HG03571 (cell line): Measurements from ENCODE around the gene ZEB1.
"Not testable (repeated sequence)": the region's sequence is repeated elsewhere in the genome, so short reads cannot be mapped to it uniquely, and the experiment has no call there.

Experiments used
- ATAC-seq: cut with Tn5 transposase; IDR thresholded peaks from one replicate; pipeline ENCODE4 v1.9.1; 2021; ENCODE audit not compliant: unreplicated experiment

ZEB1 gene

DNA sequence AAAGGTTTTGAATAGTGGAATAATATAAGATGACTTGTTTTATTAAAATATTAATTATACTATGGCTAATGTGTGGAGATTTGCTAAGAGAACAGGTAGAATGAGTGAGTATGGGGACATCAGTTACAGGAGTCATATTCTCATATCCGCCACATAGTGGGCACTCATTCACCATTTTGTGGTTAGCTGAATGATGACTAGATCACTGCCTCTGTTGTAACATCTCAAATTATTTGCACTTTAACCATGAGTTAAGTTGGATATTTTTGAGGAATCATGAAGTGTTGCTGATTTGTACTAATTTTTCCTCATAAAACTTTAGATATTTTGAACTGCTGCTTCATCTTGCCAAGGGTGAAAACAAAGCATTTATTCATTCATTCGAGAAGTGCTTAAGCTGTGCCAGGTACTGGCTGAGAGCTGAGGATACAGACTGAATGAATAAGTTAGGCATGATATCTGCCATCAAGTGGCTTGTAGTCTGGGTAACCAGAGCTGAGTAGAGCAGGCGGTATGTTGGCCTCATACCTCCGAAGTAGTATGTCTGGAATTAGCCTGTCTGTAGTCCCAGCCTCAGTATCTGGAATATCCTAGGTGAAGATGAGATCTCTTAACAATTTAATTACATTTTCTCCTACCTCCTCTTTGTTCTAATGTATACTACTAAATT is 100.5 kb downstream of the ZEB1 start:
- no peak for ATAC-seq

DNA sequence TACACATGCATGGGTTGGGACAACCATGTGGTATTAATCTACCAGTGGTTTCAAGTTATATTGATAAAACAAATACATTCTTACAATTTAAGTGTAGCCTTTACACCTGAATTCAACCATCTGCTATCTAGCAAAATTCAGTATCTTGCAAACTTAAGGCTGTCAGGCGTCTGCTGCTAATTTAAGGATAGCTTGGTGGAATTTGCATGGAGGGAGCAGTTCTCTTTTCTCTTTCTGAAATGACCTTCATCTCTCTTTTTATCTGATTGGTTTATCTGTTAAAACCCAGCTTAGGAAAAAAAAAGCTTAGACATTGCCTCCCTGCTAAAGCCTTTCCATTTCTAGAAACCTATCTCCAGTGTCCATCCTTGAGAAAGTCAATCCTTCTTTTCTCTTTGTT is 102.3 kb downstream of the ZEB1 start:
- ATAC-seq, result no peak

DNA sequence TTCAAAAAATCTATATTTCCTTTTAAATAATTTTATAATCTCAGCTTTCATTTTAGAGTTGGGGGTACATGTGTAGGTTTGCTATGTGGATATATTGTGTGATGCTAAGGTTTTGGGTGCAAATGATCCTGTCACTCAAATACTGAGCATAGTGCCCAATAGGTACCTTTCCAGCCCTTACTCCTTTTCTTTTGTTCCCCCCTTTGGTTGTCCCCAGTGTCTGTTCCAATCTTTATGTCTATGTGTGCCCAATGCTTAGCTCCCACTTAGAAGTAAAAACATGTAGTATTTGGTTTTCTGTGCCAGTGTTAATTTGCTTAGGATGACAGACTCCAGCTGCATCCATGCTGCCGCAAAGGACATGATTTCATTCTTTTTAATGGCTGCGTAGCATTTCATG is 103.6 kb downstream of the ZEB1 start:
- no peak for ATAC-seq

DNA sequence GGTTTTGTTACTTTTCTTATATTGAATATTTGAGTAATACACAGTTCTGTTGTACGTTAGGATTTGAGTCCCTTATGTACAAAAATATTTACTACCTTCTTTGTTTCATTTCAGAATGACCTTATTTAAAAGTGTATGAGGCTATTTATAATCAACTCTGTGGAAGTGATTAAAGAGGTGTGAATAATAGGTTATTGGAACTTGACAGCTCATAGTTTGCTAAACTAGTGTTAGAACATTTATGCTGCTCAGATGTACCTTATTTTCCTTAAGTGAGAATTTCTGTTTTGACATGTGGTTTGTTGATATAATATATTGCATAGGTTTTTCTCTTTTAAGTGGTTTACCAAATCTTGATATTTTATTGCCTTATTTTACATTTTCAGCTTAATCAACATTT is 105.5 kb downstream of the ZEB1 start:
- no peak for ATAC-seq

DNA sequence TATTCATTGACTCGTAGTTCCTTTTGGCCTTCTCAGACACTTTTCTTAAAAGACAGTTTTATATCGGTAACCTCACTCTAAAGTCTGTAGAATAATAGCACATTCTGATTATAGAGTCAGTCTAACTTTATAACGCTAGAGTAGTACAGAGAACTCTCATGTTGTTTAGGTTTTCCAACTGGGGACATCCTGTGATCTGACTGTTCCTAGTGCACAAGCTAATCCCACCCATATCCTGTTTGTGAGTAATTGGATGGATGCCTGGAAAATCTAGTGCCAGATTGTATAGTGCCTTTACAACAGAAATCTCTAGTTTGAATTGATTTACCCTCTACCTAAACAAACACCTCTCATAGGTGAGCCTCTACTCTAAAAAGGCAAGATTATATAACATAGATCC is 107.4 kb downstream of the ZEB1 start:
- no peak for ATAC-seq

- not testable (repeated sequence) for ATAC-seq
Observed at GRCh38 chr10:31427334-31427733, 108.3 kb downstream of the ZEB1 start.

GRCh38 chr10:31428499-31428898 is 109.5 kb downstream of the ZEB1 start:
- ATAC-seq, result not testable (repeated sequence)

DNA sequence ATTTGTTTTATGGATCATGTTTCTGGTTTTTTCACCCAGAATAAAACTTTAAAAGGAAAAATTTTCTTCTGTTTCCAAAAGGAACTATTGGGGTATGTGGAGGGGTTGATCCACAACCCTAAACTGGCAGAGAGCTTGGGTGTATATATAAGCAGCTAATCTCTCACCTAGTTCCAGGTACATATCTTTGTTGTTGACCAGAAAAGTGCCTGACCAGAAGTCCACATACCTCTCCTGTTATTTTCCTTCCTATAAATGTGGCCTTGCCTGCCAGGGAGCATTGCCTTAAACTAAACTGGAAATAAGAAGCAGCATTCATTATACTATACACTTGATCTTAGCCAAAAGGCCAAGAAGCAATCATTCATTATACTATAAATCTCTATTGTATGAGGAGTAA is 112.0 kb downstream of the ZEB1 start:
- no peak for ATAC-seq

- no peak for ATAC-seq
Observed at GRCh38 chr10:31437959-31438358, 118.9 kb downstream of the ZEB1 start.

DNA sequence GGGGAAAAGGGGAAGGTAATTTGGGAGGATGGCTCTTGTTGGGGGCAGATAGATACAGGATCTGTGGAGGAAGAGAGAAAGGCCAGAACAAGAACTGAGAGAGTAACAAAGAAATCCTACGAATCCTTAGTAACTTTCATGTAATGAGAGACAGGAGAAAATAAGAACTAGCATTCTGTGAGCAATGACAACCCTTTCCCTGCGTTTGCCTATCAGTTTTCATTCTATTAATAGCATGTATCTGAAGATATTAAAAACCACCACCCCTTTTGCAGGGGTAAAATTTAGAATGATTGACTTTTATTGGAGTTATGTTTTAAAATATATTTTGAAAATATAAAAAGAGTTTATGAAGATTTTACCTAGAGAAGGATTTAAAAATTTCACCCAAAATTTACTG is 132.8 kb downstream of the ZEB1 start:
- no peak for ATAC-seq

- no peak for ATAC-seq
Observed at GRCh38 chr10:31456468-31456867, 137.5 kb downstream of the ZEB1 start.

DNA sequence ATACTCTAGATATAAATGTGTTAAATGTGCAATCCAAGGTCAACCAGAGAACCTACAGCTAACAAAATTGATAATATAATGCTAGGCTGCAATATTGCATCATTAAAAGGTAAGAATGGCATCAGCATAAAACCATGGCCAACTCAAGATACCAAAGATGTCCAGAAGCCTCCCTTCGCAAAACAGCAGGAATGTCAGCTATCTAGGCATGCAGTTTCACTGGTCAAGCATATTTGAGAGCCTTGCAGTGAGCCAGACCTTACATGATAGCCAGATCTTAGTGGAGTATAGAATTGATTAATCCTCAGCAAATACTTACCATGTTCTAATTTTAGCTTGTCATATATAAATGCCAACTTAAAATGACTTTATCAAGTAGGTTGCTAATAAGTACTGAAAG is 138.8 kb downstream of the ZEB1 start:
- ATAC-seq, result no peak

GRCh38 chr10:31458974-31459373 is 140.0 kb downstream of the ZEB1 start:
- no peak for ATAC-seq

DNA sequence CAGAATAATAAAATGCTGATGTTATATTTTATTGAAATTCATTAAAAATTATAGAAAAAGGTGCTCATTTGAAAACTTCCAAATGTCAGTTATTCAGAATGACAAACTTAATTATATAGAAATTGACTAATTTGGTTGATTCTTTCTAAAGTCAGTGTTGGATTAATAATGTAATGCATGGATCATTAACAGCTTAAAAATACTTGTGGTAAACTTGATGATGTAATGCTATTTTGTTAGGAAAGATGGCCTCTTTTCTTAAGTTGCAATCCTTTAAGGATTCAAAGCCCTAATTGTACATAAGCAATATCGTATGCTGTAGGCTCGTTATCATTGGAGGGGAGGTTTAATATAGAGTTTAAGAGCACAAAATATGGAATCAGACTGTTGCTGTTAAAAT is 141.2 kb downstream of the ZEB1 start:
- ATAC-seq, result no peak

DNA sequence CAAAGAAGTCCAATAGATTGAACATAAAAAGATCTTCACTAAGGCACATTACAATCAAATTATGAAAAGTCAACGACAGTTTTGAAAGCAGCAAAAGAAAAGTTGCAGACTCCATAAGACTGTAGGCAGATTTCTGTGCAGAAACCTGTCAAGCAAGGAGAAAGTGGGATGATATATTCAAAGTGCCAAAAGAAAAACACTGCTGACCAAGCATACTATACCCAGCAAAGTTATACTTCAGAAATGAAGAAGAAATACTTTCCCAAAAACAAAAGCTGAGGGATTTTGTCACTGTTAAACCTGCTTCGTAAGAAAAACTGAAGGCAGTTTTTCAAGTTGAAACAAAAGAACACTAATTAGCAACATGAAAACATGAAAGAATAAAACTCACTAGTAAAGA is 145.5 kb downstream of the ZEB1 start:
- no peak for ATAC-seq

DNA sequence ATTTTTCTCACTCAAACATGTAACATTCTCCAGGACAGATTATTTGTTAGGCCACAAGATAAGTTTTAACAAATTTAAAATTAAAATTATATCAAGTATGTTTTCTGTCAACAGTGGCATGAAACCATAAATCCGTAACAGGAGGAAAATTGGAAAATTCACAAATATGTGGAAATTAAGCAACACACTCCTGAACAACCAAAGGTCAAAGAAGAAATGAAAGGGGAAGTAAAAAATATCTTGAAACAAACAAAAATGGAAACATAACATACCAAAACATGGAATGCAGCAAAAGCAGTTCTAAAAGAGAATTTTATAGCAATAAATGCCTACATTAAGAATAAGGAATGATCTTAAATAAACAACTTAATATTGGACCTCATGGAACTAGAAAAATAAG is 147.3 kb downstream of the ZEB1 start:
- ATAC-seq, result no peak

- ATAC-seq, result no peak
Observed at GRCh38 chr10:31467791-31468535, 148.9 kb downstream of the ZEB1 start.

GRCh38 chr10:31468536-31468859 is 149.5 kb downstream of the ZEB1 start:
- no peak for ATAC-seq

- ATAC-seq, result no peak
Observed at GRCh38 chr10:31475519-31475918, 156.5 kb downstream of the ZEB1 start.

DNA sequence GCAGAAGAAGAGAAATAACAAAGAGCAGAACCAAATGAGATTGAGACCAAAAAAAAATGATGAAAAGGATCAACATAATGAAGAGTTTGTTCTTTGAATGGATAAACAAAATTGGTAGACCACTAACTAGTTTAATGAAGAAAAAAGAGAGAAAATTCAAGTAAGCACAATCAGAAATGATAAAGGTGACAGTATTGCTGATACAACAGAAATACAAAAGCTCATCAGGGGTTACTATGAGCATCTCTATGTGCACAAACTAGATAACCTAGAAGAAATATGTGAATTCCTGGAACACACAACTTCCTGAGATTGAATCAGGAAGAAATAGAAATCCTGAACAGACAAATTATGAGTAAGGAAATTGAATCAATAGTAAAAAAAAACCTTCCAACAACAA is 157.1 kb downstream of the ZEB1 start:
- ATAC-seq, result no peak

- ATAC-seq, result no peak
Observed at GRCh38 chr10:31477584-31477983, 158.6 kb downstream of the ZEB1 start.

GRCh38 chr10:31479752-31480151 is 160.7 kb downstream of the ZEB1 start:
- no peak for ATAC-seq

DNA sequence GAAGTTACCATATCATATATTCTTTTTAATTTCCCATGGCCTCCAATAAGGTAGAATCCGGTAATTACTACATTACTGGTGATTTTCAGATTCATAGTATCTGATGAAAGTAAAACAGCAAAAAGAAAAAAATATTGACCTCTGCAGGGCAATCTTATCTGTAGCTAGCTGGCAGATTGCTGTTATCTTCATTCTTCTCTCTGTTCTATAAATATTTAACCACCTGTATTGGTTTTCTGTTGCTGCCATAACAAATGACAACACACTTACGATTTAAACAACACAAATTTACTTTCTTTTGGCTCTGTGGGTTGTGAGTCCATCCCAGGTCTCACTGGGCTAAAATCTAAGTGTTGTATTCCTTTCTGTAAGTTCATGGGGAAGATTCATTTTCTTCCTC is 164.5 kb downstream of the ZEB1 start:
- ATAC-seq, result no peak
